Endodermal cell (in vitro differentiated cells): ENCODE results near the gene GRIK4. TPM values are rescaled to one million over a fixed set of nuclear protein-coding genes. Genes with fewer than 3 reads are reported as not detected.

Experiments used
- DNase-seq: peaks from one replicate; pipeline ENCODE4 v3.0.0-alpha.2; 2017
- H3K27ac ChIP-seq: 2 replicates; pipeline ENCODE4 v1.5.1; 2013; ENCODE audit warnings: mild to moderate bottlenecking, low read depth, low read length, moderate library complexity
- H3K27me3 ChIP-seq: 2 replicates; pipeline ENCODE4 v1.6.1; 2013; ENCODE audit warnings: mild to moderate bottlenecking, low read length, moderate library complexity; ENCODE audit not compliant: insufficient read depth, control insufficient read depth, poor library complexity, severe bottlenecking
- H3K36me3 ChIP-seq: 2 replicates; pipeline ENCODE4 v1.7.0; 2013; ENCODE audit warnings: mild to moderate bottlenecking, low read length, moderate library complexity; ENCODE audit not compliant: control insufficient read depth, insufficient read depth
- H3K4me1 ChIP-seq: one replicate; pipeline ENCODE4 v1.7.0; 2013; ENCODE audit warnings: low read length; ENCODE audit not compliant: control insufficient read depth, insufficient read depth
- H3K4me3 ChIP-seq: 2 replicates; pipeline ENCODE4 v1.5.1; 2013; ENCODE audit warnings: mild to moderate bottlenecking, low read length, moderate library complexity
- H3K9ac ChIP-seq: 2 replicates; pipeline ENCODE4 v1.6.1; 2013; ENCODE audit warnings: mild to moderate bottlenecking, low read length, moderate library complexity; ENCODE audit not compliant: poor library complexity, severe bottlenecking; ENCODE audit errors: extremely low read depth
- H3K9me3 ChIP-seq: 2 replicates; pipeline ENCODE4 v1.6.1; 2013; ENCODE audit warnings: mild to moderate bottlenecking, low read length, moderate library complexity; ENCODE audit not compliant: control insufficient read depth
- H3K27ac Mint-ChIP-seq: 2 replicates; pipeline ENCODE4 v1.8.0; 2020; ENCODE audit warnings: mixed read lengths
- H3K27me3 Mint-ChIP-seq: 2 replicates; pipeline ENCODE4 v1.8.0; 2021; ENCODE audit warnings: mild to moderate bottlenecking, mixed read lengths; ENCODE audit not compliant: insufficient read depth
- H3K36me3 Mint-ChIP-seq: 2 replicates; pipeline ENCODE4 v1.8.0; 2020; ENCODE audit warnings: low read depth, mixed read lengths
- H3K4me1 Mint-ChIP-seq: 2 replicates; pipeline ENCODE4 v1.8.0; 2020; ENCODE audit warnings: mixed read lengths
- H3K4me3 Mint-ChIP-seq: 2 replicates; pipeline ENCODE4 v1.8.0; 2020; ENCODE audit warnings: mild to moderate bottlenecking, moderate library complexity, mixed read lengths
- H3K9me3 Mint-ChIP-seq: 2 replicates; pipeline ENCODE4 v1.8.0; 2020; ENCODE audit warnings: mild to moderate bottlenecking, mixed read lengths
- WGBS, 2 experiments: methylation state at CpG; one replicate each; pipeline versions ENCODE4 v1.1.5 to v1.1.7; 2013; ENCODE audit warnings: missing lambda C conversion rate in 2 of 2, mixed read lengths in 1 of 2; ENCODE audit not compliant: insufficient coverage in 1 of 2, insufficient read length in 1 of 2; 5-methylcytosine and 5-hydroxymethylcytosine counted together
- total RNA-seq, 2 donors: library from RNA; stranded (reverse); fragmentation: NEBNext Ultra II Directional in 1 of 2; extraction: Animal tissue kit (Norgen Biotek cat#: 25700) in 1 of 2; gene quantifications; 2 replicates in 1 of 2; 3 replicates in 1 of 2; pipeline ENCODE4 v1.2.1, GENCODE V29; 2021
- TF ChIP-seq, protein P1 (sequence below): fragments of 200-600 bp; sonication (generic); conservative IDR thresholded peaks from 2 replicates; pipeline ENCODE4 v1.5.0; 2021; ENCODE audit warnings: antibody characterized with exemption, mild to moderate bottlenecking

GRIK4 gene
- total RNA-seq, 2 donors from 2014 or later: 1.7 to 3.5 TPM

DNA sequence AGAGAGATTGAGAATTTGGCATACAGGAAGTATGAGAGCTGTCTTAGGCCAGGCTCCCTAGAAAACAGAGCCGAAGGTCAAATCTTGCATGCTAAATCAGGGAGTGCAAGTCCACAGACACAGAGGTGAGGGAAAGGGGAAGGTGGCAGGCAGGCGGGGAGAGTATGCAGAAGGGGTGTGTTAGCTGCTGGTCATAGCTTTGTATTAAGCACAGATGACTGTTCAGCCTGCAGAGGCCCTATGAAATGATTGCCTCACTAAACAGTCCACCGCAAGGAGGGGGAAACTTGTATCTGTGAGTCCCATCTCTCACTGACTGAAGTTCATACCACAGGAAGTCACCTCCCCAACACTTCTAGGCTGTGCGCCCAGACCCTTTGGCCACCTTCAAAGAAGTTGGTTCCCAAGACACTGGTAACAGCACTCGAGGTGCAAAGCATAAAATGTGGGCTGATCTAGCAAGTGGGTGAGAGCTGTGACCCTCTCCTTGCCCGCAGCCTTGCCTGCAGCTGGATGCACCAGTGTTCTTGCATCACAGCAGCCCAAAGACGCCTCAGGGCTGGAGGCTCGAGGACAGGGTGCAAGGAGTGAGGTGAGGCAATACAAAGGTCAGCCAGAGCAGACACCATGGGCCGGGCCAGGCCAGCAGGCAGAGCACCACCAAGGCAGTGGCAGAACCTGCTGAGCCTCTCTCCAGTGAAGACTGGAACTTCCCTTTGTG, 397.1 kb downstream of the GRIK4 start:
- H3K4me3 ChIP-seq: no peak overlapping the region
- no peaks in the 10 kb centered on the region for H3K9me3 Mint-ChIP-seq
- H3K36me3 Mint-ChIP-seq: no peaks in the 10 kb centered on the region
- no peak overlapping the region for H3K9ac ChIP-seq
- peaks cover 9% of the 10 kb centered on the region for H3K27me3 Mint-ChIP-seq
- H3K27ac Mint-ChIP-seq: no peak overlapping the region
- DNase-seq: no peak
- peaks cover 8% of the 10 kb centered on the region for H3K27me3 ChIP-seq
- no peak overlapping the region for H3K4me3 Mint-ChIP-seq
- no peak overlapping the region for H3K27ac ChIP-seq
- H3K4me1 Mint-ChIP-seq: no peaks in the 10 kb centered on the region
- H3K36me3 ChIP-seq: no peaks in the 10 kb centered on the region
- no peaks in the 10 kb centered on the region for H3K9me3 ChIP-seq
- H3K4me1 ChIP-seq: peaks cover 3% of the 10 kb centered on the region
- TF ChIP-seq, protein P1, sequence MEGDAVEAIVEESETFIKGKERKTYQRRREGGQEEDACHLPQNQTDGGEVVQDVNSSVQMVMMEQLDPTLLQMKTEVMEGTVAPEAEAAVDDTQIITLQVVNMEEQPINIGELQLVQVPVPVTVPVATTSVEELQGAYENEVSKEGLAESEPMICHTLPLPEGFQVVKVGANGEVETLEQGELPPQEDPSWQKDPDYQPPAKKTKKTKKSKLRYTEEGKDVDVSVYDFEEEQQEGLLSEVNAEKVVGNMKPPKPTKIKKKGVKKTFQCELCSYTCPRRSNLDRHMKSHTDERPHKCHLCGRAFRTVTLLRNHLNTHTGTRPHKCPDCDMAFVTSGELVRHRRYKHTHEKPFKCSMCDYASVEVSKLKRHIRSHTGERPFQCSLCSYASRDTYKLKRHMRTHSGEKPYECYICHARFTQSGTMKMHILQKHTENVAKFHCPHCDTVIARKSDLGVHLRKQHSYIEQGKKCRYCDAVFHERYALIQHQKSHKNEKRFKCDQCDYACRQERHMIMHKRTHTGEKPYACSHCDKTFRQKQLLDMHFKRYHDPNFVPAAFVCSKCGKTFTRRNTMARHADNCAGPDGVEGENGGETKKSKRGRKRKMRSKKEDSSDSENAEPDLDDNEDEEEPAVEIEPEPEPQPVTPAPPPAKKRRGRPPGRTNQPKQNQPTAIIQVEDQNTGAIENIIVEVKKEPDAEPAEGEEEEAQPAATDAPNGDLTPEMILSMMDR: no peak
- WGBS, 2 experiments: 82 to 83% methylated on average over 5 to 9 of the region's 9 CpGs

DNA sequence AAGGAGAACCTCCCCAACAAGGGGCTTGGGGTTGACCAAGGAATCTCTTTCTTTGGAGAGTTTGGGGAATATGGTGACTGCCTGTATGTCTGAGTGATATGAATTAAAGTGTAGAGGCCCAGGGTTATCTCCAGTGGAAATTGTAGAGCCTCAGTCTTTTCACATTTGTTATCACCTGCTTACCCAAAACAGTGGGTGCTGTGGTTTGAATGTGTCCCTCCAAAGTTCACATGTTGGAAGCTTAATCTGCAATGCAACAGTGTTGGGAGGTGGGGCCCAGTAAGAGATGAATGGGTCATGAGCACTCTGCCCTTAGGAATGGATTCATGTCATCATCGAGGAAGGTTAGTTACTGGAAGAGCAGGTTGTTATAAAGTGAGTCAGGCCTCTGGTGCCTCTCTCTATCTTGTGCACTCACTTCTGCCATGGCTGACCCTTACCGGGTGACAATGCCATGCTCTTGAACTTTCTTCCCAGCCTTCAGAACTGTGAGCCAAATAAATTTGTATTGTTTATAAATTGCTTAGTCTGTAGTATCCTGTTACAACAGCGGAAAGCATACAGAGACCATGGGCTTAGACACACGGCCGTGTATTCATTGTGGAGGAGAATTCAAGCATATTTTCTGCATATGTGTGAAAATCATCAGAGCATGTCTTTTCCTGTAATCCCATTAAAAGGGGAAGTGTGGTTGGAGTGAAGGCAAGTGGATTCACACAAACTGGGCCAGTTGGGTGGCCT, 398.3 kb downstream of the GRIK4 start:
- no peak for DNase-seq
- Mint-ChIP-seq H3K4me3 (no peak overlapping the region), H3K27ac (no peak overlapping the region), H3K27me3 (peaks cover 15% of the 10 kb centered on the region), H3K9me3 (no peaks in the 10 kb centered on the region), H3K36me3 (no peaks in the 10 kb centered on the region), H3K4me1 (no peaks in the 10 kb centered on the region)
- H3K27me3 ChIP-seq: peaks cover 2% of the 10 kb centered on the region
- H3K9ac ChIP-seq: no peak overlapping the region
- H3K27ac ChIP-seq: no peak overlapping the region
- WGBS, 2 experiments: 95 to 96% methylated on average over 4 to 5 of the region's 5 CpGs
- H3K4me1 ChIP-seq: peaks cover 3% of the 10 kb centered on the region
- TF ChIP-seq, protein P1: no peak
- no peak overlapping the region for H3K4me3 ChIP-seq
- H3K36me3 ChIP-seq: no peaks in the 10 kb centered on the region
- H3K9me3 ChIP-seq: no peaks in the 10 kb centered on the region

DNA sequence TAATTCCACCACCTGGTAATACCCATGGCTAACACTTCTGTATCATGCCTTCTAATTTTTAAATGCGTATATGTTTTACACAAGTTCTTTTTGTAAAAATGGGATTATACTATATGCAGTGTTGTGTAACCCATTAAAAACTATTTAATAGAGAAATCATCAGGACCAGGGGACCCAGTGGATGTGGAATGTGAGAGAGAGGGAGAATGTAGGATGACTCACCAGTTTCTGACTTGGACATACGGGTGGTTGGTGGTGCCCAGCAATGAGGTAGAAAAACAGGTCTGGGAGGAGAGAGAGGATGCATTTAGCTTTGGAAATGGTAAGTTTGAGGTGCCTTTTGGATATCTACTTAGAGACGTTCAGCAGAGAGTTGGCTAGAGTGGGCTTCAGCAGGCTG, 400.4 kb downstream of the GRIK4 start:
- Histone ChIP-seq H3K4me1 (no peaks in the 10 kb centered on the region), H3K9ac (no peak overlapping the region), H3K27me3 (no peaks in the 10 kb centered on the region), H3K27ac (no peak overlapping the region), H3K36me3 (no peaks in the 10 kb centered on the region), H3K9me3 (no peaks in the 10 kb centered on the region), H3K4me3 (no peak overlapping the region)
- no peaks in the 10 kb centered on the region for H3K9me3 Mint-ChIP-seq
- H3K27ac Mint-ChIP-seq: no peak overlapping the region
- no peak overlapping the region for H3K4me3 Mint-ChIP-seq
- peaks cover 21% of the 10 kb centered on the region for H3K27me3 Mint-ChIP-seq
- WGBS, 2 experiments: 87 to 90% methylated on average over 2 to 3 of the region's 3 CpGs
- no peaks in the 10 kb centered on the region for H3K36me3 Mint-ChIP-seq
- no peaks in the 10 kb centered on the region for H3K4me1 Mint-ChIP-seq
- DNase-seq: no peak
- TF ChIP-seq, protein P1: no peak
